GM19397 (cell line): ENCODE measurements around the gene SLC5A12.
"Not testable (repeated sequence)": the region's sequence is repeated elsewhere in the genome, so short reads cannot be mapped to it uniquely, and the experiment has no call there.

Experiments
- ATAC-seq: cut with Tn5 transposase; IDR thresholded peaks from one replicate; pipeline ENCODE4 v1.9.1; 2021; ENCODE audit warnings: mild to moderate bottlenecking, moderate library complexity; ENCODE audit not compliant: unreplicated experiment

SLC5A12 gene

GRCh38 chr11:26665036-26665435 is 56.8 kb downstream of the SLC5A12 start:
- no peak for ATAC-seq

DNA sequence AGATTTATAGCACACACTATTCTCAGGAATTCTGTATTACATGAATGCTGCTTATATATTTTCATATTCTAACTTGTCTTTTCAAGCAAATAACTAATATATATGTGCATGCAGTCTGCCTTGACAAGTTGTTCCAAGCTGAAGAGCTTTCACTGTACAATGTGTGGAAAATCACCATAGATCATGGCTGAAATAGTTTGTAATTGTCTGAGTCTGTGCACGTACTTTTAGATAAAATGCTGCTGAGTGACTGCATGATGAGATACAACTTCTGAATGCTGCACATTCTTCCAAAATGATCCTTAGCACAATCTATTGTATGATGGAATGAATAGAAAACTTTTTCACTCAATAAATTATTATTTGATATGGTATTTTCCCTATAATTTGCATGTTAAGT is 58.9 kb downstream of the SLC5A12 start:
- no peak for ATAC-seq

DNA sequence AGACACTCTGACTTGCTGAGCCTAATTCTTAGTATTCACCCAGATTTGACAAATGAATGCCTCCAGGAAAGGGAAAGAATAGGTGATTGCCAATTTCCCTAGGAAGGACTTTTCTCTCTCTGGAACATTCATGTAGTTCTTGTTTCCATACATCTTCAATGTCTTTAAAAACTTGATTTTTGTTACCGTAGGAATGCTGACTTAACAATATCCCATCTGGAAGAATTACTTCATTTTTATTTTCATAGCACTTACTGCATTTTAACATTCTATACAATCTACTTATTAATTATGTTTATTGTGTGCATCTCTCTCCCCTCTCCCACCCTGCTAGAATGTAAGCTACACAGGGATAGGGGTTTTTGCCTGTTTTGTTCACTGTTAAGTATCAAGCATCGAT is 66.6 kb downstream of the SLC5A12 start:
- no peak for ATAC-seq

DNA sequence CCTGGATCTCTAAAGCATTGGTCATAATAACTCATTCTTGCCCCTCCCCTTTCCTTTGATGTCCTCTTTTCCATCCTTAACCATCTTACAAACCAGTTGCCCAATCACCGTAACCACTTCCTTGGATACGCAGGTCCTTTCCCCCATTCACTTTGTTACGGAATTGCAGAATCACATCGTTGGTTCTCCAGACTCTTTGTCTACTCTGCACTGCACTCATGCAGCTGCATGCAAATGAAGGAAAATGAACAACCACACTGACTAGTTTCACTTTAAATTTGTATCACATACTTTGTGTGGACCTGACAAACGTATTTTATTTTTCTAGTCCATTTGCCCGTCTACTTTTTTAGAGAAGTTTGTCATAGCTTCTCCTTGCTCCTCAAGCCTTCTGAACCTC is 69.9 kb downstream of the SLC5A12 start:
- ATAC-seq, result no peak

DNA sequence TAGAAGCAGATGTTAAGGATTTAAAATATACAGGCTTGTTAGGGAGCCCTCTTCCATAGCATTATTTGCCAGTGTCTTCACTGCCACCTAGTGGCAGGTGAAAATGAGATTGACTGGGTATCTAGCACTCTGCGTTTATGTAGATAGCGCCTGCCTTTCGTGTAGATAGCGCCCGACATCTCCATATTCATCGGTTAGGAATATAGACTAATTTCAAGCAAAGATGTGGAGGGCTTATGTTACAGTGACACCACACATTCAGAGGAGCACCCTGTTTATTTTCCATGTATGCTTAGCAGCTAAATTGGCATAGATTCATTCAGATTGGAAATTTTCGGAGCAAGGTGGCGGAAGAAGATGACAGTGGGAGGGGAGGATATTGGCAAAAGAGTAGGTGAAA is 72.0 kb downstream of the SLC5A12 start:
- peak; percentile 91 for ATAC-seq

GRCh38 chr11:26643314-26643713 is 78.5 kb downstream of the SLC5A12 start:
- ATAC-seq, result not testable (repeated sequence)

GRCh38 chr11:26632691-26633159 is 89.1 kb downstream of the SLC5A12 start:
- no peak for ATAC-seq

- no peak for ATAC-seq
Measured at GRCh38 chr11:26626346-26626745, 95.5 kb downstream of the SLC5A12 start.

DNA sequence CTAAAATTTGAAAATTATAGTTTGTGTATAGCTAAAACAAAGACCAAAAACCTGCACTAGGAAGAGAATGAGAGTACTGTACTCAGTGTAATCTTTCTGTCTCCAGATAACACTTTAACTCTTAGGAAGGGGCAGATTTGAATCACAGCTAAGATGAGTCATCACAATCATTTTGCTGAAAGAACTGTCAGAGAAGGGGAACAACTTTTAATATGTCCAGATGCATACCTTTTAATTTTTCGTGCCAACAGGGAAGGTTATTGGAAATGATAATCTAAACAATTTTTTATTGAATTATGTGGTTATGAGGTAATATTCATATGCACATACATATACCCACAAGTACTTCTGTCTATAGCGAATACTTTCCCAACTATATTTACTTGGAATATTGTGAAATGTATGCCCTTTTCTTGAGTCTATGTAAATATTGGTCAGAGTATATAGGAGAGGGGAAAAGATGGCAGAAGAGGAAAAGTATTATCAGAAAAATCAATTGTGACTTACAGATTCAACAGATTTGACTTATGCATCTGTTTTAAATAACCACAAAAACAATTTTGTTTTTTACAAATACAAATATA is 98.7 kb downstream of the SLC5A12 start:
- ATAC-seq, result no peak

DNA sequence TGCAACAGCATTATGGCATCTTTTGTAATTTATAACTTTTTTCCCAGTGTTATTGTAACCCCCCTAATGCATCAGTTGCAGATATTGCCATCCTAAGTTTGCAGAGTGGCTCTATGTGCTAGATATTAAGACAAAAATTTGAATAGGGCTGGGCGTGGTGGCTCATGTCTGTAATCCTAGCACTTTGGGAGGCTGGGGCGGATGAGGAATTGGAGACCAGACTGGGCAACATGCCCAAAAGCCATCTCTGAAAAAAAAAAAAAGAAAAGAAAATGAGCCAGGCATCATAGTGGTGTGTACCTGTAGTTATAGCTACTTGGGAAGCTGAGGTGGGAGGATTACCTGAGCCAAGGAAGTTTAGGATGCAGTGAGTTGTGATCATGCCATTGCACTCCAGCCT is 99.7 kb downstream of the SLC5A12 start:
- ATAC-seq, result no peak

GRCh38 chr11:26621132-26621531 is 100.7 kb downstream of the SLC5A12 start:
- no peak for ATAC-seq

DNA sequence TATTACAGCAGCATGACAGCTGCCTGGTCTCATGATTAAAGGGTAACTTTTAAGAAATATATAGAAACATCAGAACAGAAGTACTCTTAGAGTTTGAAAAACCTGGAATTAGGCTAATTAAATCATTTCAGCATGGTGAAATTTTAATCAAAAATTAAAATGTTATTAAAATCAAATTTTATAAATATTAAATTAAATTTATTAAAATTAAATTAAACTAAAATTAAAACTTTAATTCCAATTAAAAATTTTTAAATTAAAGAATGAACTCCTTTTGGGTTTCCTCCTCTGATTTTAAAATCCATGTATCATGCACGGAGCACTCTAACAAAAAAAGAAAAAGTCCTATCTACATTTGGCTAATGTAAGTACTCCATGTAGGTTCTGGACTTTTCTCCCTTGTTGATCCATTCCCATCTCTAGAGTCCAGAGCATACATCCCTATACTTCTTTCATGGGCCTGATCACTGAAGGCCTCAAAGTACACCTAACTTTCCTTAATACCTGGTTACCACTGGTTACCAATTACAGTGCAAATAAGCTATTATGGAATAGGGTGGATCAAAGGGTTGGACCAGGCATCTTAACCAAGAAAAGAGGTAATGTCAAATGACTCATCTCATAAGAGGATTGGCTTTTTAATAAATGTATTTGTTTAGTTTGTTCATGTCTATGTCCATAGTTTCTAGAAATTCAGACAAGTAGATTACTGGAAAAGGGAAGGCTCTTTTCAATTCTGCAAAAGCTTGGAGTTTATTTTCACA is 101.4 kb downstream of the SLC5A12 start:
- ATAC-seq, result no peak

DNA sequence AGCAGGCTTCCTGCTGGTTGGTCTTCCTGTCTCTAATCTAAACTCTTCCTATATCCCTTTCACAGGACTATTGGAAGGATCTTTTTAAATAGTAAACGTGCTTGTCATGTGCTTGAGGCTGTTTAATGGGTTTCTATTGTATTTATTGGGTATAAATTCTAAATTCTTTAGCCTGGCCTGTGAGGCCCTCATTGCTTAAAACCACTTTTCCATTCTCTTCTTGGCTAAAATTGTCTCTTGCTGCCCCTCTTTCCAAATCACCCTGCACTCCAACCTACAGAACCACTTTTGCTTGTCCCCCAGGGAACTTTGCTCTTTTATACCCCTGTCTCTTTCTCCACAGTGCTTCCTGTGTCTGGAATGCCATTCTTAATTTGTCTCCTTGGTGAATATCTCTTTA is 103.4 kb downstream of the SLC5A12 start:
- no peak for ATAC-seq
